DMS153 (cell line): ENCODE measurements around the gene MIDN.

Source experiments
- DNase-seq: peaks from one replicate; lab custom pipeline; 2025; lab: John Stamatoyannopoulos, UW

MIDN gene

DNA sequence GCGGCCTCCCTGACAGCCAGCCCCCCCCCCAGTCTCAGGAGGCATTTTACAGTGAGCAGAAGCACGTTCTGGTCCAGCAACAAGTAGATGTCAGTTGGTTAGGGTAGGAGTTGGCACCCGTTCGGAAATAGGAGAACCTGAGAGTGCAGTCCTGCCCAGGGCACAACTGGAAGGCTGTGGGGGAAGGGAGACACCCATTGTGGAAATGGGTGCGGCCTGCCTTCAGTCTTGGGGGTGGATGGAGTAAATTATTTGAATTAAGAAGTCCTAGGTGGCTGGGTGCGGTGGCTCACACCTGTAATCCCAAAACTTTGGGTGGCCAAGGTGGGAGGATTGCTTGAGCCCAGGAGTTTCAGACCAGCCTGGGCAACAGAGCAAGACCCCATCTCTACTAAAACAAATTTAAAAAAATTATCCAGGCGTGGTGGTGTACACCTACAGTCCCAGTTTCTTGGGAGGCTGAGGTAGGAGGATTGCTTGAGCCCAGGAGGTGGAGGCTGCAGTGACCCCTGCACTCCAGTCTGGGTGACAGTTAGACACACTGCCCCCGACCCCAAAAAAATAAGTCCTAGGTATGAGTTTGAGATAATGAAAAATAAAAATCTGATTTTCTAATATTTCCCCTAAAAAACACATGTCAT lies 21.9 kb downstream of the MIDN start:
- no peak for DNase-seq

- DNase-seq = no peak
These were observed 22.6 kb downstream of the MIDN start for GRCh38 chr19:1270854-1271527.

DNA sequence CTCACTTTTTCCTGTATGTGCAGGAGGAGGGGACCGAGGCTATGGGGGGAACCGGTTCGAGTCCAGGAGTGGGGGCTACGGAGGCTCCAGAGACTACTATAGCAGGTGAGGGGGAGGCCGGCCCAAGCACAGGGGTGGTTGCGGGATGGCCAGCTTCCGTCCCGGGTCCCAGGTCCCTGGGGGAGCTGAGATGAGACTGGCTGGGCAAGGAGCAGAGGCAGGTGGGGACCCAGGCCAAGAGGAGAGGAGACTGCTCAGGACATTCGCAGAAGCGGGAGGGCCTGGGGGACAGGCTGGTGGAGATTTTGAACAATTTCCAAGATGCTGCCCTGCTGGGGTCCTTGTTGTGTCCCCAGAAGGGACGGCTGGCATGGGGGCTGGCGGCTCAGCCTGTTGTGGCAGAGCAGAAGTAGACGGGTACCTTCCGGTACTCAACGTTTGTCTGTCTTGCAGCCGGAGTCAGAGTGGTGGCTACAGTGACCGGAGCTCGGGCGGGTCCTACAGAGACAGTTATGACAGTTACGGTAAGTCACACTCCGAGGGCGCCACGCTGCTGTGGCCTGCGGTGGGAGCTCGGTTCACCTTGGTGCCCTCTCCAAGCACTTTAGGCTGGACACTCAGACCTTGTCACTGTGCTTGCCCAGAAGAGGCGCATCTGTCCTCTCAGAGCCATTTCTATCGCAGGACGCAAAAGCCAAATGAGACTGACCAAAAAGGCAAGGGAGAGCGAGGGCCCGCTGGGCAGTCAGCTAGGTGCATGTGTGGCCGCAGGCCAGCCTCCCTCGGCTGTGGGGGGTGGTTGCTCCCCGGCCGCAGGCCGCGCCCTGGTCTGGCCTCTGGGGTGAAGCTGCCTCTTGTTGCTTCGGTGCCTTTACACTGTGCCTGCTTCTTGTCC lies 23.4 kb downstream of the MIDN start:
- DNase-seq = no peak

- DNase-seq = no peak
These were observed 24.3 kb downstream of the MIDN start for GRCh38 chr19:1272423-1273262.

- no peak for DNase-seq
These were observed 25.1 kb downstream of the MIDN start for GRCh38 chr19:1273263-1274041.

GRCh38 chr19:1274081-1274851 lies 25.9 kb downstream of the MIDN start:
- no peak for DNase-seq

- no peak for DNase-seq
These were observed 26.5 kb downstream of the MIDN start for GRCh38 chr19:1274852-1275259.

DNA sequence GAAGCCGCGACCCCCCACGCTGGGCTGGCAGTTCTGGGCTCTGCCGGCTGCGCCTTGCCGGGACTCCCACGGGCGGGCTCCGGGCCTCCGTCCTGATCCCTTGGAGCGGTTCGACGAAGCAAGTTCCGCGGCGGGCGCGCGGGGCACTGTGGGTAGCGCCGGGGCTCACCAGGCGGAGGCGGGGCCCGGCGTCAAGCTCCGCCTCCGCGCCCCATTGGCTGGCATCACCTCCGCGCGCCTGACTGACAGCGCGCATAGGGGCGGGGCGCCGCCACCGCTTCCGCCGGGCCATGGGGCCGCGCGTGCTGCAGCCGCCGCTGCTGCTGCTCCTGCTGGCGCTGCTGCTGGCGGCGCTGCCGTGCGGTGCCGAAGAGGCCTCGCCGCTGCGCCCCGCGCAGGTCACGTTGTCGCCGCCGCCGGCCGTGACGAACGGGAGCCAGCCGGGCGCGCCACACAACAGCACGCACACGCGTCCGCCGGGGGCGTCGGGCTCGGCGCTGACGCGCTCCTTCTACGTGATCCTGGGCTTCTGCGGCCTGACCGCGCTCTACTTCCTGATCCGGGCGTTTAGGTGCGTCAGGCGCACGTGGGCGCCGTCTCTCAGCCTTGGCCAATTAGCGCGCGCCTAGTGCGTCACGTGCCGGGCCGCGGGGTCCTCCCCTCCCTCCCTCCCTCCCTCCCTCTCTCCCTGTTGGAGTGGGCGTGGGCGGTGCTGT lies 27.0 kb downstream of the MIDN start, which contains the start of gene FAM174C:
Gene FAM174C (plus strand): TSS at position 271 of the 716 bp plus-strand sequence. CDS start 20 bp downstream, at position 291.
- peak; percentile 62 for DNase-seq

GRCh38 chr19:1275976-1276627 lies 27.7 kb downstream of the MIDN start:
- no peak for DNase-seq

GRCh38 chr19:1276628-1277022 lies 28.2 kb downstream of the MIDN start:
- DNase-seq = no peak

GRCh38 chr19:1277061-1277460 lies 28.7 kb downstream of the MIDN start:
- no peak for DNase-seq

GRCh38 chr19:1278074-1278473 lies 29.7 kb downstream of the MIDN start:
- DNase-seq = no peak

DNA sequence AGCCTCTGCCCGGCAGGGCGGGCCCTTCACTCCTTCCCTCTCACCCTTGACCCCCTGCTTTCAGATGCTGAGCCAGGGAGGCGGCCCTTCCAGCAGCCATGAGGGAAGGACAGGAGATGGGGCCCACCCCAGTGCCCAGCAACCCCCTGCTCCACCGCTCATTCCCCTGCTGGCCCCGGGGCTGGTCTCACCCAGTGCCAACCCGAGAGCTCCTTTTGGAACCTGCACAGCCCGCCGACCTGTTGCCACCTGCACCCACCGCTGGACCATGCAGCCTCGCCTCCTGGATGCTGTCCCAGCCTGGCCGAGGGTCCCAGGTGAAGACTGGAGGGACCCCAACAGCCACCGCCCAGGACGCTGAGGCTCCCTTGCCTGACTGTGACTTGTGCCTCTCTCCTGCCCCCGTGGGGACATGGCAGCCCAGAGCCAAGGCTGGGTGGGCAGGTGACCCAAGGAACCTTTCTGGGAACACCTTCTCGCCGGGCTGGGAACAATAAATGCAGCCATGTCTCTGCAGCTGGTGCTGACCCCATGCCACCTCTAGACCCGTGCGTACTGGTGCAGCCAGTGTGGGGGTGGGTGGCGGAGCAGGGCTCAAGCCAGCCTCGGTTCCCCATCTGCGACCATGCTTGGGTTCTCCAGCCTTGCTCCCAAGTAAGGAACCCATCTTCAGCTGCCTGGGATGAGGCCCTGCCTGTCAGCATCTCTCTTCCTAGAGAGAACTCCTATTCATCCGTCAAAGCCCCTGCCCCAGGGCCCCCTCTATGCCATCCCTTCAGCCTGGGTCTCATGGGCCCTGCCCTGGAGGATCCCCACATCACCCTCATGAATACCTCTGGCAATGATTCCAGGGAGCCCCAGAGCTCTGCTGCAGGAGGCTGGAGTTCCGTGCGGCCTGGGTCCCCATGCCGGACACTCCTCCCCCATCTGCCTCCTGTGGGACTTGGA lies 30.6 kb downstream of the MIDN start:
- no peak for DNase-seq

GRCh38 chr19:1279782-1280341 lies 31.5 kb downstream of the MIDN start:
- DNase-seq = peak; percentile 36

DNA sequence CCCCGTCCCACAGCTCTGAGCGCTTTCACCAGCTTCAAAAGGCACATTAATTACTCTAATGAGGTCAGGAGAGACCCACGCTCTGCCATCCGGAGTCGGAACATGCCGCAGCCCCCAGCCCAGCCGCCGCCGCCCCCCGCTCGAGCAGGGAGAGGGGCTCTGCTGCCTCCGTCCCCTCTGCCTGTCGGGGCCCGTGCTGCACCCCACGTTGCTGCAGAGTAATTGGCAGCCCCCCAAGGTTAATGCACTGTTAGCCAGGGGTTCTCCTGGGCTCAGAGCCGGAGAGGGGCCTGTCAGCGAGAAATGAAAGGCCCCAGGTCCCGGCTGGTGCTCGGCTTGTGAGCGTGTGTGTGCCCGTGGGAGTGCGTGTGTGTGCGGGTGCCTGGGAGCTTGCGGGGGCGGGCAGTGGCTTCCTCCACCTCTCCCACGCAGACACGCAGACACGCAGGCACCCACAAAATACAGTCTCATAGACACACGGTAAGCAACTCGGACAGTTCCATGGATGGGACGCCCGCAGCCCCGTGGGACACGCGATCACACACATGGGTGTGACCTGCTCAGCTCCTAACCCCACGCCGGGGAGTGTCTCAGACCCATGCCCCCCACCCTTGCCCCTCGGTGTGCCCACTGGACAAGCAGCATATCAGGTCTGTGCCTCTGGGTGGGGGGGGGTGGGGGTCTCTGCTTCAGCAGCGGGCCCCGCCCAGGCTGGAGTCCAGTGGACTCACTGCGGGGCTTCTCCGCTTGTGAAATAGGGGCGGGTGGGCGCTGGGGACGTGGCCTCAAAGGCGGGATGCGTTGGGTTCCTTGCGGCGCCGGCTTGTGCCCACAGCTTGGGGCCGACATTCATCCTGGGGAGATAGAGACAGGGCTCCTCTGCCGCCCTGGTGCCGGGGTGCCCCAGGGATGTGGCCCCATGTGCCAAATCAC lies 32.5 kb downstream of the MIDN start:
- no peak for DNase-seq

GRCh38 chr19:1281569-1282287 lies 33.3 kb downstream of the MIDN start:
- DNase-seq = no peak
